HG03460 (cell line): Measurements from ENCODE around the gene CAMK1G.

Experiments used
- ATAC-seq: cut with Tn5 transposase; IDR thresholded peaks from one replicate; pipeline ENCODE4 v1.9.1; 2021; ENCODE audit not compliant: unreplicated experiment

The CAMK1G gene

GRCh38 chr1:209564849-209565248, 18.7 kb upstream of the CAMK1G start:
- no peak for ATAC-seq

- peak; percentile 83 for ATAC-seq
These were observed 17.5 kb upstream of the CAMK1G start for GRCh38 chr1:209565759-209566678.

GRCh38 chr1:209567698-209568175, 15.8 kb upstream of the CAMK1G start:
- no peak for ATAC-seq

DNA sequence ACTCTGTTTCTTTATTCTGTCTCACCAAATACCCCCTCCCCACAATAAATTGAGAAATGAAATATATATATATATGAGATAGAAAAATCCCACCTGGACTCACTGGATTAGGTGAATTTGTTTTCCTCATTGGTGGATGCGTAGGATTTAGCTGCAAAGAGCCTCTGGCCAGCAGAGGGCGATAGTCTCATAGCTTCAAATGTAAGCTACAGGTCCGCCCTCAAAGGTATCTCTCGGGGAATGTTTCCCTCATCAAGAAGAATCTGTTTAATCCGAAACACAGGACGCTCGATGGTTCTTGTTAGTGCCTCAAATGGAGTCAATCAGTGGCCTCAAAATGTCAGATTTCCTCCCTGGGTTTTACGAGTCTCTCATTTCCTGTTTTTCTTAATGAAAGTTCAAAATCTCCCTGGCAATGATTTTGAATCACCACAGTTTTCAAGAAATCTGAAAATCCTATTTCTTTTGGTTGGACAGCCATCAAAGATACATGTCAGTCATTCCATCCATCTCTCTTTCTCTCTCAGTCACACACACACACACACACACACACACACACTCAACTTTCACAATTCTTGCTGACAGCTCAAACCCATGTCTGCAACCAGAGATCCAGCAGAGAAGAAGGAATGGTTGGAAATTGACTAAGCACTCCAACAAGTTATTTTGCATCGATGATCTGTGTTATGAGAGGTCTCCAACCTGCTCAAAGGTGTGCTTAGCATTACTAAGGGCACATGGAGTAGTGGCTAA, 13.9 kb upstream of the CAMK1G start:
- no peak for ATAC-seq

DNA sequence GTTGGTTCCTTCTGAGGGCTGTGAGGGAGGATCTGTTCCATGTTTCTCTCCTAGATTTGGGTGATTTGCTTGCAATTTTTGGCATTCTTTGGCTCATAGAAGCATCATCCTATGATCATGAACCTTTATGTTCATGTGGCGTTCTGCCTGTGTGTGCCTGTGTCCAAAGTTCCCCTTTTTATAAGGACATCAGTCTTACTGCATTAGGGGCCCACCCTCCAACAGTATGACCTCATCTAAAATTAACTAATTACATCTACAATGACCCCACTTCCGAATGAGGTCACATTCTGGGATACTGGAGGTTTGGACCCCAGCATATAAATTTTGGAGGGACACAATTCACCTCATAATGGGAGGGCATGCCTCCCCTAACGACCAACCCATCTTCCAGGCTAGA, 12.8 kb upstream of the CAMK1G start:
- ATAC-seq = no peak

GRCh38 chr1:209576392-209577197, 6.9 kb upstream of the CAMK1G start:
- ATAC-seq = peak; percentile 89

DNA sequence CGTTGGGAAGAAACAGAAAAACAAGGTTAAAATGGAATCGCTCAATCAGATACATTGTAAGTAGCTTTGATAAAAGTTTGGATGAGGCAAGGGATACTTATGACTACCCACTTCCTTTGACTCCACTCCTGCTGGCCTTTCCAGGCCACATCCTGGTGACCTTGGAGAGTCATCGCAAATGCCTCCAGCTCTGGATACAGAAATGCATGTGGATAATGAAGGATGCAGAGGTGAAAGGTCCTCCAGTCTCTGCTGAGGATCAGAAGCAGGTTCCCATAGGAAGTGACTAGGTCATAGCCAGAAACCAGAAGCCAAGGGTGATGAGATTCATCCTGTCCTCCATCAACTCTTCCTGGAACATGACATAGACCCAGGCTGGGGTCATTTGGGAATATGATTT, 6.2 kb upstream of the CAMK1G start:
- no peak for ATAC-seq

GRCh38 chr1:209580577-209580976, 2.9 kb upstream of the CAMK1G start:
- no peak for ATAC-seq

- ATAC-seq = no peak
These were observed 738 bp downstream of the CAMK1G start for GRCh38 chr1:209584231-209584672.

DNA sequence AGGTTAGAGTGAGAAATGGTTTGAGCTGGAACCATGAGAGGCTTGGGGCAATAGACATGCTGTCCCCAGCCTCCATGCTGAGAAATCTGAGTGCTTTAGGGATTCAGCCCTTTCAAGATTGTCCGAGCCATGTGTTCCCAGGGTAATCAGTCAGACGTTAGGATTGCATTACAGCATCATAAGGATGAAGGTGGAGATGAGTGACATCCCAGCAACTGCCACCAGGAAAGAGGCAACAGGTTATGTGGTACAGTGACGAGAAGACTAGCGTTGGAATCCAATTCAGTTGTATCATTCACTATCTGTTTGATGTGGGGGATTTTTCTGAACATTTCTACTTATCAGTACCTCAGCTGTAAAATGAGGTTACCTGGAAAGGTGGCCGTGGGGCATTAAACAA, 1.7 kb downstream of the CAMK1G start:
- ATAC-seq = no peak

DNA sequence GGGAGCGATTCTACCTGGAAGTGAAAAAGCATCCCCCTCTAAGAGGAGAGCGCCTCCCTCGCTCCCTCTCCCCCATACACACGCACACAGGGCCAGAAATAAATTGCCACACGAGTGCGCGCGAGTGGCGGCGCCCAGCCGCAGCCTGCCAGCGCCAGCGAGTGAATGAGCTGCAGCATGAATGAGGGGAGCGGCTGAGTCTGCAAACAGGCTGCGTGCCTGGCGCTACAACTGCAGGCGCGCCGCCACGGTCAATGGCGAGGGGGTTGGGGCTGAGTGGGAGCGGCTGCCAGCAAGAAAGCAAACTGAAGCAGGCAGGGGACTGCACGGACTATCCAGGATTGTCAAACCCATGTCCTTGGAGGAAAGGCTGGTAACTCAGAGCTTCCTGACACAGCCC, 2.2 kb downstream of the CAMK1G start:
- no peak for ATAC-seq

DNA sequence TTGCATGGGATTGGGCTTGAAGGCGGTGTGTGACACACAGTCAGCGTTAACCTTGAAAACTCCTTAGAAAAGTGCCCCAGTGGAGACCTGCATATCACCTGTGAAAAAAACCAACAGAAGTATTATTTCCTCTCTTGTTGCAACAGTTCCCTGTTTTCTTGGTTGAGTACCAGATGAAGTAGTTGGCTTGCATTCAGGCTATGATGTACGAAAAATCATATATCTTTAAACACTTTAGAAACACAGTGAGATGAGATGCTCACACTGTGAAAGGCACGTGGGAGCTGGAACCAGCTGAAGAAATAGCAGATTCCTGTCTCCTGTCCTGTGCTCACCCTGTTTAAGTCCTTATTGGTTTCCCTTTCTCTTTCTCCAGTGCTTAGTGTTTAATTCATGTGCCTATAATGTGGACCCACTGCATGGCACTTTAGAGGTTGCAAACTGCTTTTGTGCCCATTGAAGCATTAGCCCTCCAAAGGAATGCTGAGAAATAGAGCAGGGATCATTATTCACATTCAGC, 2.8 kb downstream of the CAMK1G start:
- ATAC-seq = no peak

DNA sequence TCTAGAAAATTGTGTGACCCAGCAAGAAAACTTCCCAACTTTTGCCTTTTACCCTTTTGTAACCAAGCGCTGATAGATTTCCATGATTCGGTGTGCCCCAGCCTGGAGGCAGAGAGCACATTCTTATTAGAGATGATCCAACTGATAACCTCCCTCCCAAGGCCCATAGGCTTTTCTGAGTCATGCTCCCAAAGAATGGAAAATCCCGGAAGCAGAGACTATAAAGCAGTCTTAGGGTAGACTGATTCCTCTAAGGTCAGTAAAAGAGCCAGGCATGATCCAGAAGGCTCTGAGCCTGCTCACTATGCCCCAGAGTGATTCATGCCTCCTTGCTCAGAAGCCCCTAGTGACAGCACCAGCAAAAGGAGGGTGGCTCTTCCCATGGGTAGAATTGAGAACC, 4.3 kb downstream of the CAMK1G start:
- no peak for ATAC-seq

DNA sequence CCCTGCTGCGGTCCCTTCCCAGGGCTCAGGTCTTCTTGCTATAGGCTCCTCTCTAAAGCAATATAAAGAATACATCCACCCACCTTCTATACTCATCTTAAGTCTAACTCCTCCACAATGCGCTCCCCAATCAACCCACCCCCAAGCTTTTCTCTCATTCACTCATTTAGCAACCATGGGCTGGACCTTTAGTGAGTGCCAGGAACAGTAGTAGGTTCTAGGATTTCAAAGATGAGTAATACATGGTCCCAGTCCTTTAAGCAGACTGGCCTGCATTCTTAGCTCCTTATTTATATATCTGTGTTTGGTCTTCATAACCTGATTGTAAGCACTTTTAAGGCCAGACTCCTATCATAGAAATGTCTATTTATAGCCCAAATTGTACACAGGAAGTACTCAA, 5.9 kb downstream of the CAMK1G start:
- no peak for ATAC-seq

DNA sequence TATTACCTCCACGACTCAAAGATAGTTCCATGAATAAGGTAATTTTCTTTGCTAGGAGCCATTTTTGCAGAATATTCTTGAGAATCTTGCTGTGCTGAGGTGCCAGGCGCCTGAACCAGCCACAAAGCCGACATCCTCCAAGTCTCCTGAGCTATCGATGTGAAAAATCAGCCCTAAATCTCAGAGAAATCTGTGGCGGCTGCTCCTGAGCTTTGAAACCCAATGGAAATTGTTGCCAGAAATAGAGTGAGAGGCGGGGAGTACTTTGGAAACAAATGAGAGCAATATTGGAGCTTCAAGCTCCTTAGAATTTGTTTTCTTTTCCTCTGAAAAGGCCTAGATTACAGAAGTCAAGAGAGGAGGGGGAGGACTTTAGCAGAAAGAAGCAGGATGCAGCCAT, 6.3 kb downstream of the CAMK1G start:
- ATAC-seq = no peak

GRCh38 chr1:209590405-209590804, 6.9 kb downstream of the CAMK1G start:
- no peak for ATAC-seq

GRCh38 chr1:209593747-209594146, 10.2 kb downstream of the CAMK1G start:
- no peak for ATAC-seq

DNA sequence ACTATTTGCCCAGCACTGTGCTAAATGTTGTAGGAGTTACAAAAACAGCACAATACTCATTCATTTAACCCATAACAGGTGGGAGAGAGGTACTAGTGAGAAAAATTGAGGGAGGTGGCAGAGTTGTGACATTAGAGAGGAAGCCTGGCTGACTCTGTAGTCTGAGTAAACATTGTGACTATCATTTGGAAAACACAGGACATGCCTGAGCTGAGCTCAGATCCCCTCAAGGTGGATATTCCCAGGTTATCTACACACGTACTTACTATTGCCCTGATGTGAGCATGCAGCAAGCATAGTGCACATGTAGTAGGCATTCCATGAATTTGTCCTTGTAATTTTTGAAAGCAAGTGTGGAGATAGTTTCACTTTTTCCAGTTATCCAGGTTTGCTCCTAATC, 10.9 kb downstream of the CAMK1G start:
- ATAC-seq = no peak

DNA sequence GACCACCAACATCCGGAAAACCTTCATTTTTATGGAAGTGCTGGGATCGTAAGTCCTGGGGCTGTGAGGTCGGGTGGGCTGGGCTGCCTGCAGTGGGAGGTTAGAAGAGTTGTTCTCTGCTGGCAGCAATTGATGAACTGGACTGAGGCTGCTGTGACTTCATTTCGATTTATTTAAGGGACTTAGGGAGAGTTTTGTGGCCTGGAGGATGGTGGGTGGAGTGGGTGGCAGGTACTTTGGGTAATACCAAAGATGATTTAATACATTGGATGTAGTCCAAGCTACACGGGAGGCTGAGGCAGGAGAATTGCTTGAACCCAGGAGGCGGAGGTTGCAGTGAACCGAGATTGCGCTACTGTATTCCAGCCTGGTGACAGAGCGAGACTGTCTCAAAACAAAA, 11.5 kb downstream of the CAMK1G start:
- no peak for ATAC-seq

DNA sequence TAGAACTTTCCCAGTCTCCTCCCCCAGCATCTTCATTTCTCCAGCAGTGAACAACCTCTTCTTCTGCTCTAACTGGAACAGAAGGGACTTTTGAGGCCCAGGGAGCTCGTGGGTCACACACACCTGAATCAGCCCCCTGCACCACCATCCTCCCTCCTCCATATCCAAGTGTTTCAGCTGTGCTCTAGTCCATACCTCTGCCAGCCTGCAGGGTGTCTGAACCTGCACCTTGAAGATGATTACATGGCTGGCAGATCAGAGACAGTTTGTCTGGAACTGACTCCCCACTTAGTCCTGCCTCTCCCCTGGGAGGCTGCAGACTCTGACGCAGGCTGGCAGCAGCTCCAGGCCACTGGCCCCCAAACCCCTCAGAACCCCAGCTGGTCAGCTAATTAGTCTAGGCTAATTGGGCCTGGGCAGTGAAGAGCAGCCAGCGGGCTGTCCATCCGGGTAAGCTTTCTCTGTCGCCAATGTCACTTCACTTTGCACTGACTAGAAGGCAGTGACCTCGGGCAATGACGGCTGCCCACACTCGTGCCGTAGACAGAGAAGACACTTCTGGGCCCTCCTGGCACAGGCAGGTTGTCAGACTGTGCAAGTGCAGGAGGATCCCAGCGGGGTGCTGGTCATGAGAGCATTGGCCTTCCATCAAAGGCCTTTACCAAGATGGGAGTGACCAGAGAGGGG, 12.2 kb downstream of the CAMK1G start:
- ATAC-seq = no peak
